ENCODE results near the gene NRXN3. TPM values are rescaled to one million over a fixed set of nuclear protein-coding genes. Genes with fewer than 3 reads are reported as not detected.

NRXN3 gene
- total RNA-seq, 1 experiment from 2014 or later: not detected

DNA sequence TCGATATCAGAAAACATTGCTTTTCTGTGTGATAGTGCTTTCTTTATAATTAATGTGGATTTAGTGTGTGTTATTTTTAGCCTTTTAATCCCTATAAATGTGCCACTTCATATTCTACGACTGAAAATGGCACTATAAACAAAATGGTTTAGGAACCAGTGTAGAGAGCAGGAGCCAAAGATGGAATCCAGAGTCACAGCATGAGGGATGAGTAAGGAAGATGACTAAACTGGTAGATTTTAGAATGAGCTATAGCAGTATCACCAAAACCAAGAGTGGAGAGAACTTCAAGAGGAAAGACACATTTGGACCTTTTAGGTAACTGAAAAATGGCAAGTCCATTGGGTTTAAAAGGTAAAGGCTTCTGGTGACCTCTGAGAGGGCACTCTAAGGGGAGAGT lies 887.2 kb downstream of the NRXN3 start:
- no peak for DNase-seq
- Mint-ChIP-seq H3K9me3 (ENCODE audit: low read depth, unreplicated experiment) (peaks cover 17% of the 10 kb centered on the region), H3K27ac (ENCODE audit: unreplicated experiment) (no peak overlapping the region), H3K27me3 (ENCODE audit: unreplicated experiment) (peaks cover 8% of the 10 kb centered on the region), H3K4me3 (ENCODE audit: low read depth, unreplicated experiment) (no peak overlapping the region), H3K4me1 (ENCODE audit: low read depth, unreplicated experiment) (no peaks in the 10 kb centered on the region), H3K36me3 (ENCODE audit: insufficient read depth, unreplicated experiment) (no peaks in the 10 kb centered on the region)
- BruUV-seq (replicated peaks): no TSS peak
- CTCF ChIA-PET: no interaction called here
- intact Hi-C loops (cut with micrococcal nuclease; ENCODE audit: unreplicated experiment): no loop called here
- TF ChIP-seq CTCF (IDR thresholded peaks at IDR 0.05; ENCODE audit: unreplicated experiment): no peak

GRCh38 chr14:79062226-79062625 lies 892.1 kb downstream of the NRXN3 start:
- TF ChIP-seq CTCF (IDR thresholded peaks at IDR 0.05; ENCODE audit: unreplicated experiment): no peak
- DNase-seq: no peak
- intact Hi-C loops (cut with micrococcal nuclease; ENCODE audit: unreplicated experiment): no loop called here
- H3K27ac Mint-ChIP-seq (ENCODE audit: unreplicated experiment): no peak overlapping the region
- H3K27me3 Mint-ChIP-seq (ENCODE audit: unreplicated experiment): no peaks in the 10 kb centered on the region
- H3K4me1 Mint-ChIP-seq (ENCODE audit: low read depth, unreplicated experiment): no peaks in the 10 kb centered on the region
- BruUV-seq (replicated peaks): no TSS peak
- H3K9me3 Mint-ChIP-seq (ENCODE audit: low read depth, unreplicated experiment): peaks cover 12% of the 10 kb centered on the region
- CTCF ChIA-PET: no interaction called here
- H3K36me3 Mint-ChIP-seq (ENCODE audit: insufficient read depth, unreplicated experiment): no peaks in the 10 kb centered on the region
- H3K4me3 Mint-ChIP-seq (ENCODE audit: low read depth, unreplicated experiment): no peak overlapping the region

- no peaks in the 10 kb centered on the region for H3K4me1 Mint-ChIP-seq (ENCODE audit: low read depth, unreplicated experiment)
- H3K36me3 Mint-ChIP-seq (ENCODE audit: insufficient read depth, unreplicated experiment): no peaks in the 10 kb centered on the region
- DNase-seq: no peak
- no peak for TF ChIP-seq CTCF (IDR thresholded peaks at IDR 0.05; ENCODE audit: unreplicated experiment)
- H3K4me3 Mint-ChIP-seq (ENCODE audit: low read depth, unreplicated experiment): no peak overlapping the region
- CTCF ChIA-PET: no interaction called here
- intact Hi-C loops (cut with micrococcal nuclease; ENCODE audit: unreplicated experiment): no loop called here
- no peaks in the 10 kb centered on the region for H3K27me3 Mint-ChIP-seq (ENCODE audit: unreplicated experiment)
- H3K27ac Mint-ChIP-seq (ENCODE audit: unreplicated experiment): no peak overlapping the region
- BruUV-seq (replicated peaks): no TSS peak
- H3K9me3 Mint-ChIP-seq (ENCODE audit: low read depth, unreplicated experiment): peaks cover 3% of the 10 kb centered on the region
Measured at GRCh38 chr14:79064214-79064613, 894.0 kb downstream of the NRXN3 start.

DNA sequence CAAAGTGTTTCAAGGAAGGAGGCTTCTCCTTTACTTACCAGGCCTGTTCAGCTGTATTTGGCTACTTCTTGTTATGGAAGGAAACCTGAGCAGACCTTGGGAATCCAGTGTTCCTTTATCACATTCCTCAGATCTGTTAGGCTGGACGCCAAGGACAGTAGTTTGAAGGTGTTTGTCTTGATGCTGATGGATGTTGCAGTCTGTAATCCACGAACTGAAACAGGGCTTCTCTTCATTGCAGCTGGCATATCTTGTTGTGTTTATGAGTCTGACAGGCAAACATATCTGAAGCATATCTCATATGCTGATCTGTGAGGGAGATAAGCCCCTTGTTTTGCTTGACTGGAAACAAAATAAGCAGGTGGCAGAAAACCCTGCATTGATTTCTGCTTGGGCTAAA lies 904.3 kb downstream of the NRXN3 start:
- DNase-seq: no peak
- Mint-ChIP-seq H3K27ac (ENCODE audit: unreplicated experiment) (no peak overlapping the region), H3K36me3 (ENCODE audit: insufficient read depth, unreplicated experiment) (no peaks in the 10 kb centered on the region), H3K27me3 (ENCODE audit: unreplicated experiment) (no peaks in the 10 kb centered on the region), H3K4me1 (ENCODE audit: low read depth, unreplicated experiment) (no peaks in the 10 kb centered on the region), H3K9me3 (ENCODE audit: low read depth, unreplicated experiment) (peaks cover 3% of the 10 kb centered on the region), H3K4me3 (ENCODE audit: low read depth, unreplicated experiment) (no peak overlapping the region)
- CTCF ChIA-PET: no interaction called here
- intact Hi-C loops (cut with micrococcal nuclease; ENCODE audit: unreplicated experiment): no loop called here
- TF ChIP-seq CTCF (IDR thresholded peaks at IDR 0.05; ENCODE audit: unreplicated experiment): no peak
- BruUV-seq (replicated peaks): no TSS peak

- no peak for DNase-seq
- TF ChIP-seq CTCF (IDR thresholded peaks at IDR 0.05; ENCODE audit: unreplicated experiment): no peak
- intact Hi-C loops (cut with micrococcal nuclease; ENCODE audit: unreplicated experiment): no loop called here
- Mint-ChIP-seq H3K4me3 (ENCODE audit: low read depth, unreplicated experiment) (no peak overlapping the region), H3K27me3 (ENCODE audit: unreplicated experiment) (no peaks in the 10 kb centered on the region), H3K36me3 (ENCODE audit: insufficient read depth, unreplicated experiment) (no peaks in the 10 kb centered on the region), H3K9me3 (ENCODE audit: low read depth, unreplicated experiment) (peaks cover 3% of the 10 kb centered on the region), H3K27ac (ENCODE audit: unreplicated experiment) (no peak overlapping the region), H3K4me1 (ENCODE audit: low read depth, unreplicated experiment) (no peaks in the 10 kb centered on the region)
- no TSS peak for BruUV-seq (replicated peaks)
- CTCF ChIA-PET: no interaction called here
Measured at GRCh38 chr14:79076428-79076827, 906.3 kb downstream of the NRXN3 start.
